ENCODE data around the gene PTPRG. TPM values are rescaled to one million over a fixed set of nuclear protein-coding genes. Genes with fewer than 3 reads are reported as not detected.

PTPRG gene
- total and polyA plus RNA-seq, 2 of the 13 experiments (the other 11 are each of a cell fraction or from before 2014, with no cell fraction given), result 8.0 to 25.3 TPM

GRCh38 chr3:62175161-62175560 is 613.8 kb downstream of the PTPRG start:
- H4K20me1 ChIP-seq (ENCODE audit: insufficient read depth, low read length), result no peaks in the 10 kb centered on the region
- FAIRE-seq, result no peak

More at GRCh38 chr3:62175161-62175560, 613.8 kb downstream of the PTPRG start:
- Histone ChIP-seq H3K4me1 (ENCODE audit: insufficient read depth, low read length) (no peaks in the 10 kb centered on the region), H3K9me3 (ENCODE audit: low read length) (no peaks in the 10 kb centered on the region), H3K4me3 (replicated peaks in 1 of 3; ENCODE audit: insufficient read depth in 1 of 3, low read depth in 2 of 3, low read length in 3 of 3) (no peak overlapping the region), H3K36me3 (replicated peaks in 1 of 2; ENCODE audit: control insufficient read depth in 1 of 2, insufficient read depth in 2 of 2, low read length in 2 of 2) (peaks cover 0 to 3% of the 10 kb centered on the region in 2 experiments; a peak in 2 of 5 replicates), H3K9ac (ENCODE audit: insufficient read depth, low read depth, low read length) (no peak overlapping the region), H3K4me2 (ENCODE audit: low read depth, low read length) (no peak overlapping the region), H2AFZ (ENCODE audit: low read length) (no peak overlapping the region), H3K27ac (ENCODE audit: extremely low read length, insufficient read depth, low read length) (no peak overlapping the region), H3K27me3 (ENCODE audit: control insufficient read depth in 1 of 2, insufficient read depth in 2 of 2, low read length in 2 of 2) (no peaks in the 10 kb centered on the region), H3K79me2 (ENCODE audit: insufficient read depth, low read length) (no peaks in the 10 kb centered on the region)
- no peak for DNase-seq (ENCODE audit: low spot score)
- no peak for ATAC-seq
- intact Hi-C loops (cut with micrococcal nuclease; ENCODE audit: unreplicated experiment), result no loop called here
- in situ Hi-C loops (cut with HindIII; ENCODE audit: extremely low pct_ligation_motif_present, low pct_unique_long_range_greater_than_20kb), result loop anchor here (25.0 kb wide), 2 partner anchors 313 to 613 kb away; partner anchors contain the start of gene PTPRG
- no TSS peak for BruUV-seq (replicated peaks)
- WGBS (ENCODE audit: low lambda C conversion rate), result 96% methylated on average over 6 of the region's 6 CpGs
- TF ChIP-seq NFYC (CRISPR knock-in tag; IDR thresholded peaks at IDR 0.05) (no peak), ZNF24 (IDR thresholded peaks at IDR 0.05) (no peak), PCBP1 (IDR thresholded peaks at IDR 0.05; ENCODE audit: borderline replicate concordance, low read depth, low read length) (no peak), ZMYM4 (CRISPR knock-in tag; IDR thresholded peaks at IDR 0.05) (no peak), ZNF672 (CRISPR knock-in tag; IDR thresholded peaks at IDR 0.05) (no peak), ZBTB1 (CRISPR knock-in tag; IDR thresholded peaks at IDR 0.05; ENCODE audit: borderline replicate concordance) (no peak), ZNF121 (CRISPR knock-in tag; IDR thresholded peaks at IDR 0.05) (no peak), MXD3 (CRISPR knock-in tag; IDR thresholded peaks at IDR 0.05) (no peak), TCF12 (IDR thresholded peaks at IDR 0.05) (no peak), TCF12 (CRISPR knock-in tag; IDR thresholded peaks at IDR 0.05) (no peak), MAFG (CRISPR knock-in tag; IDR thresholded peaks at IDR 0.05) (no peak), MAFF (IDR thresholded peaks at IDR 0.05; ENCODE audit: low read depth, low read length) (no peak), TOE1 (CRISPR knock-in tag; IDR thresholded peaks at IDR 0.05) (no peak), ZSCAN20 (CRISPR knock-in tag; IDR thresholded peaks at IDR 0.05; ENCODE audit: borderline replicate concordance) (no peak), GLMP (CRISPR knock-in tag; IDR thresholded peaks at IDR 0.05; ENCODE audit: borderline replicate concordance) (no peak), ZNF570 (CRISPR knock-in tag; IDR thresholded peaks at IDR 0.05; ENCODE audit: borderline replicate concordance) (no peak), DRAP1 (CRISPR knock-in tag; IDR thresholded peaks at IDR 0.05) (no peak)
- ChIA-PET POLR2A (no interaction called here), CTCF (ENCODE audit: low intra/inter-chr PET ratio, low total read pairs) (no interaction called here)

All from HepG2 (cell line).